WTC11 (cell line): ENCODE results near the gene ZNF674. TPM values are rescaled to one million over a fixed set of nuclear protein-coding genes. Genes with fewer than 3 reads are reported as not detected.
"Not testable (repeated sequence)": the region's sequence is repeated elsewhere in the genome, so short reads cannot be mapped to it uniquely, and the experiment has no call there.

Experiments used
- ATAC-seq: fragments of 200-7000 bp; cut with Tn5 transposase; 2 replicates; pipeline ENCODE4 v1.10.0; 2021; ENCODE audit warnings: mild to moderate bottlenecking, moderate library complexity
- CTCF ChIA-PET: fragments of 300-600 bp; sonication (Branson Sonifier 250); formaldehyde crosslinking; loops from one replicate; lab custom pipeline; 2021; ENCODE audit warnings: antibody characterized with exemption; lab: Charles Lee
- POLR2A ChIA-PET: fragments of 350-600 bp; sonication (Branson Sonifier 250); formaldehyde crosslinking; loops from one replicate; lab custom pipeline; 2021; ENCODE audit warnings: antibody characterized with exemption; lab: Charles Lee
- DNase-seq: peaks from one replicate; pipeline ENCODE4 v3.0.0; 2021; ENCODE audit warnings: low spot score
- H3K27ac Mint-ChIP-seq: 2 replicates; pipeline ENCODE4 v1.8.0; 2021; ENCODE audit warnings: mixed read lengths
- H3K27me3 Mint-ChIP-seq: 2 replicates; pipeline ENCODE4 v1.8.0; 2021; ENCODE audit warnings: low read depth, mild to moderate bottlenecking, moderate library complexity, mixed read lengths
- H3K36me3 Mint-ChIP-seq: 2 replicates; pipeline ENCODE4 v1.8.0; 2021; ENCODE audit warnings: mixed read lengths
- H3K4me1 Mint-ChIP-seq: 2 replicates; pipeline ENCODE4 v1.8.0; 2022; ENCODE audit warnings: mixed read lengths
- H3K4me3 Mint-ChIP-seq: 2 replicates; pipeline ENCODE4 v1.8.0; 2021; ENCODE audit warnings: mild to moderate bottlenecking, moderate library complexity, mixed read lengths
- H3K9me3 Mint-ChIP-seq: 2 replicates; pipeline ENCODE4 v1.8.0; 2021; ENCODE audit warnings: mixed read lengths
- E2F1 ChIP-seq: sonication (generic); formaldehyde crosslinking; IDR thresholded peaks from 2 replicates; pipeline ENCODE4 v1.8.0; 2022; ENCODE audit warnings: mild to moderate bottlenecking, missing genetic modification reagents
- ERG ChIP-seq: fragments of 250-450 bp; sonication (Bioruptor Pico); IDR thresholded peaks from 2 replicates; pipeline ENCODE4 v1.8.0; 2021; ENCODE audit warnings: mild to moderate bottlenecking
- FOXK1 ChIP-seq: sonication (generic); formaldehyde crosslinking; IDR thresholded peaks from 2 replicates; pipeline ENCODE4 v1.8.0; 2022; ENCODE audit warnings: mild to moderate bottlenecking, moderate library complexity, missing genetic modification reagents
- IRF2 ChIP-seq: sonication (generic); formaldehyde crosslinking; IDR thresholded peaks from 2 replicates; pipeline ENCODE4 v1.8.0; 2022; ENCODE audit warnings: low read depth, missing genetic modification reagents, borderline replicate concordance
- NFE2L1 ChIP-seq: sonication (generic); formaldehyde crosslinking; IDR thresholded peaks from 2 replicates; pipeline ENCODE4 v1.8.1; 2023; ENCODE audit warnings: missing genetic modification reagents
- NFYB ChIP-seq: sonication (generic); formaldehyde crosslinking; conservative IDR thresholded peaks from 2 replicates; pipeline ENCODE4 v1.8.0; 2022; ENCODE audit warnings: low read depth, missing genetic modification reagents
- PRDM15 ChIP-seq: sonication (generic); formaldehyde crosslinking; IDR thresholded peaks from 2 replicates; pipeline ENCODE4 v1.8.0; 2022; ENCODE audit warnings: missing genetic modification reagents
- PREB ChIP-seq: sonication (generic); formaldehyde crosslinking; IDR thresholded peaks from 2 replicates; pipeline ENCODE4 v1.8.1; 2022; ENCODE audit warnings: mild to moderate bottlenecking, missing genetic modification reagents, moderate library complexity, borderline replicate concordance
- PRRX2 ChIP-seq: fragments of 250-450 bp; sonication (Bioruptor Pico); IDR thresholded peaks from 2 replicates; pipeline ENCODE4 v1.8.0; 2021; ENCODE audit warnings: mild to moderate bottlenecking
- SMAD4 ChIP-seq: sonication (generic); formaldehyde crosslinking; IDR thresholded peaks from 2 replicates; pipeline ENCODE4 v1.8.0; 2022; ENCODE audit warnings: mild to moderate bottlenecking, missing genetic modification reagents
- SOX15 ChIP-seq: fragments of 250-450 bp; sonication (Bioruptor Pico); IDR thresholded peaks from 2 replicates; pipeline ENCODE4 v1.9.0; 2021; ENCODE audit warnings: mild to moderate bottlenecking
- SP1 ChIP-seq: sonication (generic); formaldehyde crosslinking; conservative IDR thresholded peaks from 2 replicates; pipeline ENCODE4 v1.8.1; 2022; ENCODE audit warnings: missing genetic modification reagents
- STAT6 ChIP-seq: sonication (generic); formaldehyde crosslinking; conservative IDR thresholded peaks from 2 replicates; pipeline ENCODE4 v1.8.1; 2023; ENCODE audit warnings: mild to moderate bottlenecking, low read depth, missing genetic modification reagents, moderate library complexity
- USF2 ChIP-seq: sonication (generic); formaldehyde crosslinking; IDR thresholded peaks from 2 replicates; pipeline ENCODE4 v1.8.1; 2023; ENCODE audit warnings: mild to moderate bottlenecking, missing genetic modification reagents, moderate library complexity
- ZBTB43 ChIP-seq: sonication (generic); formaldehyde crosslinking; IDR thresholded peaks from 2 replicates; pipeline ENCODE4 v1.8.1; 2023; ENCODE audit warnings: mild to moderate bottlenecking, missing genetic modification reagents
- ZNF138 ChIP-seq: sonication (generic); formaldehyde crosslinking; conservative IDR thresholded peaks from 2 replicates; pipeline ENCODE4 v1.8.1; 2022; ENCODE audit warnings: mild to moderate bottlenecking, moderate library complexity, missing genetic modification reagents
- ZNF219 ChIP-seq: sonication (generic); formaldehyde crosslinking; IDR thresholded peaks from 2 replicates; pipeline ENCODE4 v1.8.0; 2023; ENCODE audit warnings: missing genetic modification reagents, mild to moderate bottlenecking, borderline replicate concordance
- ZNF263 ChIP-seq: sonication (generic); formaldehyde crosslinking; IDR thresholded peaks from 2 replicates; pipeline ENCODE4 v1.8.1; 2022; ENCODE audit warnings: low read depth, mild to moderate bottlenecking, moderate library complexity, missing genetic modification reagents
- ZNF423 ChIP-seq: fragments of 250-450 bp; sonication (Bioruptor Pico); IDR thresholded peaks from 2 replicates; pipeline ENCODE4 v2.1.2; 2022; ENCODE audit warnings: mild to moderate bottlenecking, moderate library complexity
- total RNA-seq: library from RNA; stranded (reverse); gene quantifications from 3 replicates; pipeline ENCODE4 v1.2.3, GENCODE V29; 2021

Gene ZNF674
- total RNA-seq, 1 experiment from 2014 or later, result 7.0 TPM

GRCh38 chrX:46488712-46489111 is 56.5 kb downstream of the ZNF674 start:
- H3K36me3 Mint-ChIP-seq, result peaks cover 53% of the 10 kb centered on the region
- H3K4me1 Mint-ChIP-seq, result peaks cover 35% of the 10 kb centered on the region
- no peaks in the 10 kb centered on the region for H3K27me3 Mint-ChIP-seq
- TF ChIP-seq PRDM15 (CRISPR knock-in tag) (no peak), SMAD4 (CRISPR knock-in tag) (no peak), PRRX2 (CRISPR knock-in tag) (no peak), SOX15 (no peak), E2F1 (CRISPR knock-in tag) (no peak), USF2 (CRISPR knock-in tag) (no peak), ZNF219 (CRISPR knock-in tag) (no peak), NFE2L1 (no peak), SP1 (CRISPR knock-in tag) (no peak), ERG (no peak), PREB (CRISPR knock-in tag) (no peak), ZNF138 (CRISPR knock-in tag) (no peak)
- peak; percentile 17 for DNase-seq
- ChIA-PET POLR2A (no interaction called here), CTCF (no interaction called here)
- peak; percentile 81 for ATAC-seq
- H3K4me3 Mint-ChIP-seq, result peak overlapping the region; percentile 9; the same call in 1 of the 2 replicates
- H3K27ac Mint-ChIP-seq, result peak overlapping the region; percentile 88
- peaks cover 48% of the 10 kb centered on the region for H3K9me3 Mint-ChIP-seq

GRCh38 chrX:46485897-46486296 is 59.3 kb downstream of the ZNF674 start:
- ATAC-seq (peak; percentile 89), DNase-seq (peak; percentile 44)
- TF ChIP-seq ZBTB43 (CRISPR knock-in tag) (0 out of 2 replicates have a peak, but pooled peaks have one; percentile 46), ZNF423 (CRISPR knock-in tag) (no peak), STAT6 (no peak), FOXK1 (CRISPR knock-in tag) (peak; percentile 82), NFYB (CRISPR knock-in tag) (no peak), ZNF263 (CRISPR knock-in tag) (no peak), IRF2 (CRISPR knock-in tag) (no peak), SMAD4 (CRISPR knock-in tag) (no peak)
- POLR2A ChIA-PET, result no interaction called here
- peaks cover 7% of the 10 kb centered on the region for H3K27me3 Mint-ChIP-seq
- H3K4me3 Mint-ChIP-seq, result no peak overlapping the region
- peaks cover 61% of the 10 kb centered on the region for H3K36me3 Mint-ChIP-seq
- H3K9me3 Mint-ChIP-seq, result peaks cover 56% of the 10 kb centered on the region
- H3K27ac Mint-ChIP-seq, result no peak overlapping the region
- peaks cover 35% of the 10 kb centered on the region for H3K4me1 Mint-ChIP-seq
- CTCF ChIA-PET, result interaction anchor here (0.7 to 1.0 kb wide), 3 partner anchors 24 to 87 kb away, joined by 3 to 9 read pairs (median 3); no protein-coding TSS in a partner anchor

- H3K4me1 Mint-ChIP-seq, CTCF ChIA-PET, H3K4me3 Mint-ChIP-seq, ATAC-seq, H3K27ac Mint-ChIP-seq, DNase-seq, H3K27me3 Mint-ChIP-seq: not testable (repeated sequence)
- peaks cover 39% of the 10 kb centered on the region for H3K9me3 Mint-ChIP-seq
- H3K36me3 Mint-ChIP-seq, result peaks cover 45% of the 10 kb centered on the region
- POLR2A ChIA-PET, result interaction anchor here (0.6 kb wide), 1 partner anchor 1311 kb away, joined by 7 read pairs; no protein-coding TSS in a partner anchor
Measured at GRCh38 chrX:46478634-46479033, 66.6 kb downstream of the ZNF674 start.
